B cell (primary cell): ENCODE measurements around the gene RAC2. TPM values are rescaled to one million over a fixed set of nuclear protein-coding genes. Genes with fewer than 3 reads are reported as not detected.
A peak's percentile ranks its signal among the peaks of the same experiment; 100 is the strongest.

Experiments used
- ATAC-seq: fragments of 200-7000 bp; cut with Tn5 transposase; one replicate; pipeline ENCODE4 v1.10.0; 2021; ENCODE audit warnings: low read depth, mild to moderate bottlenecking, moderate number of reproducible peaks, moderate library complexity
- CTCF ChIA-PET: fragments of 350-600 bp; sonication (Branson Sonifier 250); formaldehyde crosslinking; loops from one replicate; lab custom pipeline; 2021; ENCODE audit warnings: antibody characterized with exemption, inconsistent platforms; lab: Charles Lee
- POLR2A ChIA-PET: fragments of 350-600 bp; sonication (Branson Sonifier 250); formaldehyde crosslinking; loops from one replicate; lab custom pipeline; 2021; ENCODE audit warnings: antibody characterized with exemption; lab: Charles Lee
- DNase-seq: peaks from one replicate; pipeline ENCODE4 v3.0.0; 2013
- H2AFZ ChIP-seq: 2 replicates; pipeline ENCODE4 v1.6.1; 2012; ENCODE audit warnings: mild to moderate bottlenecking, low read depth, low read length; ENCODE audit not compliant: insufficient read depth, poor library complexity, severe bottlenecking
- H3K27ac ChIP-seq, 2 donors: 1 replicate in 1 of 2; 2 replicates in 1 of 2; pipeline ENCODE4 v1.5.1; 2012 to 2013; ENCODE audit warnings: low read length in 2 of 2, mild to moderate bottlenecking in 2 of 2, moderate library complexity in 1 of 2
- H3K27me3 ChIP-seq, 4 experiments: fragments of 200-600 bp in 1 of 4; sonication (generic) in 1 of 4; replicated peaks in 1 of 4; 1 replicate in 2 of 4; 2 replicates in 2 of 4; pipeline versions ENCODE4 v1.6.1 to v1.7.0; 2013 to 2016; ENCODE audit warnings: low read length in 3 of 4, mild to moderate bottlenecking in 2 of 4, mixed read lengths in 1 of 4, moderate library complexity in 1 of 4; ENCODE audit not compliant: insufficient read depth in 4 of 4, control insufficient read depth in 3 of 4; ENCODE audit errors: control extremely low read depth in 1 of 4
- H3K36me3 ChIP-seq, 2 experiments: replicated peaks in 1 of 2; 1 replicate in 1 of 2; 2 replicates in 1 of 2; pipeline versions ENCODE4 v1.6.1 to v1.7.1; 2013; ENCODE audit warnings: low read length in 1 of 2; ENCODE audit not compliant: insufficient read depth in 2 of 2, control insufficient read depth in 1 of 2; ENCODE audit errors: control extremely low read depth in 1 of 2, extremely low read depth in 1 of 2
- H3K4me1 ChIP-seq, 2 donors: fragments of 200-600 bp in 1 of 2; sonication (generic) in 1 of 2; 1 replicate in 1 of 2; 2 replicates in 1 of 2; pipeline versions ENCODE4 v1.5.1 to v1.6.1; 2013 to 2017; ENCODE audit warnings: low read length in 2 of 2; ENCODE audit not compliant: control insufficient read depth in 2 of 2, insufficient read depth in 2 of 2
- H3K4me2 ChIP-seq: replicated peaks from 2 replicates; pipeline ENCODE3; 2012; ENCODE audit warnings: mild to moderate bottlenecking, low read depth, low read length; ENCODE audit not compliant: poor library complexity, severe bottlenecking
- H3K4me3 ChIP-seq, 5 experiments: fragments of 200-600 bp in 1 of 5; sonication (generic) in 1 of 5; 1 replicate in 3 of 5; 2 replicates in 2 of 5; pipeline versions ENCODE4 v1.5.1 to v1.7.0; 2011 to 2016; ENCODE audit warnings: low read length in 4 of 5, mild to moderate bottlenecking in 4 of 5, low read depth in 2 of 5, control low read depth in 1 of 5, moderate library complexity in 1 of 5; ENCODE audit not compliant: insufficient read depth in 1 of 5; ENCODE audit errors: control extremely low read depth in 1 of 5, extremely low read depth in 1 of 5
- H3K79me2 ChIP-seq: fragments of 200-600 bp; sonication (generic); one replicate; pipeline ENCODE4 v1.6.0; 2016; ENCODE audit warnings: low read length; ENCODE audit not compliant: control insufficient read depth, insufficient read depth
- H3K9ac ChIP-seq: fragments of 200-600 bp; sonication (generic); 2 replicates; pipeline ENCODE4 v1.6.1; 2017; ENCODE audit warnings: mild to moderate bottlenecking, low read length, moderate library complexity
- H3K9me3 ChIP-seq, 3 donors: one replicate each; pipeline versions ENCODE4 v1.6.1 to v1.7.1; 2013; ENCODE audit warnings: low read length in 2 of 3; ENCODE audit not compliant: control insufficient read depth in 2 of 3, insufficient read depth in 1 of 3; ENCODE audit errors: control extremely low read depth in 1 of 3
- H4K20me1 ChIP-seq: 2 replicates; pipeline ENCODE4 v1.6.0; 2012; ENCODE audit warnings: mild to moderate bottlenecking, low read length; ENCODE audit not compliant: insufficient read depth, control insufficient read depth, poor library complexity, severe bottlenecking
- H3K27ac Mint-ChIP-seq: one replicate; pipeline ENCODE4 v1.8.0; 2021; ENCODE audit warnings: mixed read lengths
- H3K27me3 Mint-ChIP-seq: one replicate; pipeline ENCODE4 v1.8.0; 2021; ENCODE audit warnings: mixed read lengths
- H3K4me1 Mint-ChIP-seq: one replicate; pipeline ENCODE4 v1.8.0; 2021; ENCODE audit warnings: mixed read lengths
- H3K4me3 Mint-ChIP-seq: one replicate; pipeline ENCODE4 v1.8.0; 2021; ENCODE audit warnings: mixed read lengths
- H3K9me3 Mint-ChIP-seq: one replicate; pipeline ENCODE4 v1.8.0; 2022; ENCODE audit warnings: mixed read lengths; ENCODE audit not compliant: insufficient read depth
- CTCF ChIP-seq: fragments of 200-600 bp; IDR thresholded peaks from one replicate; pipeline ENCODE4 v1.8.0; 2022; ENCODE audit warnings: antibody characterized with exemption, mild to moderate bottlenecking
- EZH2 ChIP-seq: IDR thresholded peaks from 2 replicates; pipeline ENCODE4 v1.6.1; 2012; ENCODE audit warnings: borderline replicate concordance, low read depth, mild to moderate bottlenecking, moderate library complexity, low read length; ENCODE audit not compliant: insufficient read depth, poor library complexity, severe bottlenecking
- WGBS: methylation state at CpG from one replicate; pipeline ENCODE4 v1.1.5; 2013; ENCODE audit warnings: missing lambda C conversion rate; ENCODE audit not compliant: insufficient coverage; 5-methylcytosine and 5-hydroxymethylcytosine counted together
- intact Hi-C: fragments of 100-400 bp; cut with micrococcal nuclease; formaldehyde crosslinking; loops from one replicate; pipeline ENCODE4 v1.10.0; 2022
- polyA plus RNA-seq: library from polyadenylated mRNA; depleted of rRNA; stranded (reverse); fragments of >200 nt; gene quantifications from 2 replicates; pipeline ENCODE4 v1.2.3, GENCODE V29; 2012
- total RNA-seq, 2 donors: library from RNA; stranded (reverse); fragments of 120-200 nt in 1 of 2; gene quantifications; 1 replicate in 1 of 2; 2 replicates in 1 of 2; pipeline versions ENCODE4 v1.2.3 to v1.2.4, GENCODE V29; 2013 to 2022

Gene RAC2
- total and polyA plus RNA-seq, 2 donors (not counting 1 experiment from before 2014, with no cell fraction given), result 273 to 776 TPM

- 90% methylated on average over 2 of the region's 3 CpGs for WGBS
- Histone ChIP-seq H3K79me2 (peaks cover 93% of the 10 kb centered on the region), H3K4me1 (peaks cover 89 to 99% of the 10 kb centered on the region in 2 donors), H3K9ac (peak overlapping the region; percentile 5), H3K4me3 (no peak overlapping the region), H3K4me2 (peak overlapping the region; percentile 47), H2AFZ (no peak overlapping the region), H3K27me3 (no peaks in the 10 kb centered on the region), H3K27ac (peak overlapping the region; percentile 73 to 86), H3K36me3 (peaks cover 2 to 96% of the 10 kb centered on the region in 2 experiments), H4K20me1 (peaks cover 85% of the 10 kb centered on the region), H3K9me3 (no peaks in the 10 kb centered on the region)
- CTCF ChIA-PET, result interaction anchor here (10.1 kb wide), 1 partner anchor 15 kb away, joined by 129 read pairs; no protein-coding TSS in a partner anchor
- no peaks in the 10 kb centered on the region for H3K27me3 Mint-ChIP-seq
- TF ChIP-seq CTCF (no peak), EZH2 (no peak)
- POLR2A ChIA-PET, result interaction anchor here (1.3 kb wide), 1 partner anchor 12 kb away, joined by 3 read pairs; no protein-coding TSS in a partner anchor
- peak overlapping the region; percentile 78 for H3K4me3 Mint-ChIP-seq
- intact Hi-C loops, result no loop called here
- H3K27ac Mint-ChIP-seq, result peak overlapping the region; percentile 96
- DNase-seq, result no peak
- peaks cover 96% of the 10 kb centered on the region for H3K4me1 Mint-ChIP-seq
- no peak for ATAC-seq
- H3K9me3 Mint-ChIP-seq, result no peaks in the 10 kb centered on the region
These were observed 8.0 kb downstream of the RAC2 start for GRCh38 chr22:37235897-37236607.
